HG02840 (cell line): ENCODE results near the gene PKNOX2.

Experiments used
- ATAC-seq: cut with Tn5 transposase; IDR thresholded peaks from one replicate; pipeline ENCODE4 v1.9.1; 2021; ENCODE audit warnings: mild to moderate bottlenecking, moderate library complexity, moderate number of reproducible peaks; ENCODE audit not compliant: unreplicated experiment, low FRiP score

PKNOX2 gene

DNA sequence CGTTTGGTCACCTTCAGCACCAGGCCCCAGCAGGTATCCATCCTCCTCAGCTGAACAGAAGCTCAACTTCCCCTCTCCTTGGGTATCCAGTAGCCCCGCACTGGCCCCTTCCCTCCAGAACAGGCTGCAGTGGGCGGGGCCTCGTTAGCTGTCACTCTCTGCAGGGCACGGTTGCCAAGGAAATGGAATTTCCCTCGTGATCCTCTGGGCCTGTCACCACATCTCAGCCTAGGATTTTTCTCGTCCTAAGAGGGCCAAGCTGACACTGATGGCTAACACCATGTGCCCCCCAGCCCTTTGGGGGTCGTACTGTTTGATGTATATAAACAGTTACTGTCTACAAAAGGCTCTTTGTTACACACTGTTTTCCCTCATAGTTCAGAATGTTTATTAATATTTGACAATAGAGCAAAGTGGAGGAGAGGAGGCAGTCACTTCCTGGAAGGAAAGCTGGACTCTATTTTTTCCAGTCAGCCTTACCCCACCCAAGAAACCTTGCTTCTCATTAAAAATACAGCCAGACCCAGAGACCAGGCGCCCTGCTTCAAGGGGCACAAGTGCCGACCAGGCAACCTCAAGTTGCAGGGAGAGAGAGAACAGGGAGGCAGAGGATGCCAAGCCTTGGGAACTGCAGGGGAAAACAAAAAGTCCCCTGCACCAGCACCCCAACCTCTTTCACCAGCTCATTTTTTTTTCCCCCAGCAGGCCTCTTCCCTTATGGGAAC is 287.0 kb downstream of the PKNOX2 start:
- ATAC-seq = no peak

DNA sequence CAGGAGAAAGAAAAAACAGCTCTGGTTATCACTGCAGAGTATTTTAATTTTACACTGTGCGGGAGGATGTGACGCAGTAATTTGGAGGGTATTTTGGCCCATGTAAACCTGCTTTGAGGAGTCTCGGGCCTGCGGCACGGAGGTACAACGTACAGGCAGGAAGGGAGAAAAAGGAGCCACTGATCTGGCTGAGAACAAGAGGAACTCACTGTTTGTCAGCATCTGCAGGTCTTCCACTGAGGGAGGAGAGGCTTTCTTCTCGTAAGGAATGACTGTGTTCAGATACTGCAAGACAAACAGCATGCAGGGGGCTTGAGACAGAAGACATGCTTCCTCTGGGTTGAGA is 287.5 kb downstream of the PKNOX2 start:
- no peak for ATAC-seq

DNA sequence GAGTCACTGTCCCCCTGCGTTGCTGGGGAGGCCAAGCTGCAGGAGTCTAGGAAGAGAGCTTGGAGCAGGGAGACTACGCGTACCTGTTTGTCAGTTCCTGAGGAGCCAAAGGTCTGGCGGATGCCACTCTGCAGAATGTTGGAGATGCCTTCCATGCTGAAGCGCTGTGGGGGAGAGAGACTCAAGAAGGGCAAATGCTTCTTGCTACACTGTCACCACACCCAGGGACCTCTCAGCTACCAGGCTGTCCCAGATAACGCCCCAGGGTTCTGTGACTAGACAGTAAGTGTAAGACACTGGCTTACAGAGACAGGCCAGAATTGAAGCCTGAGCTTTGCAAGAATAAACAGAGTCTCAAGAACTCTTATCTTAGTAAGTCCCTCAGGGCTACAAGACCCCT is 289.5 kb downstream of the PKNOX2 start:
- no peak for ATAC-seq

DNA sequence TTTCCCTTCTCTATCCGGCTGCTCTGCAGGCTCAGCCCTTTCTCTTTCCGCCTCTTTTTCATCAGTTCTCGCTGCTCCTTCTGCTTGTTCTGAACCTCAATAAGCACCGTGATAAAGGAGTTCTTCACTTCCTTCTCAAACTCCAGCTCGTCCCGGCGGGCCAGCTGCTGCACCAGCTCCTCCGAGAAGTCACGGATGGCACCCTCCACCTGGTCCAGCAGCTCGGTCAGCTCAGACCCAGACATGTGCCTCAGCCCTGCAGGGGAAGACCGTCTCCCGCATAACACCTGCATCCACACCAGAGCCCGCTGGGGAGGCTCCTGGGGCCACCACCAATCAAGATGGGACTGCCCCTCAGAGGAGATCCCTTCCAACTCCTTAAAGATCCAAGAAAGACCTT is 291.3 kb downstream of the PKNOX2 start:
- ATAC-seq = no peak

DNA sequence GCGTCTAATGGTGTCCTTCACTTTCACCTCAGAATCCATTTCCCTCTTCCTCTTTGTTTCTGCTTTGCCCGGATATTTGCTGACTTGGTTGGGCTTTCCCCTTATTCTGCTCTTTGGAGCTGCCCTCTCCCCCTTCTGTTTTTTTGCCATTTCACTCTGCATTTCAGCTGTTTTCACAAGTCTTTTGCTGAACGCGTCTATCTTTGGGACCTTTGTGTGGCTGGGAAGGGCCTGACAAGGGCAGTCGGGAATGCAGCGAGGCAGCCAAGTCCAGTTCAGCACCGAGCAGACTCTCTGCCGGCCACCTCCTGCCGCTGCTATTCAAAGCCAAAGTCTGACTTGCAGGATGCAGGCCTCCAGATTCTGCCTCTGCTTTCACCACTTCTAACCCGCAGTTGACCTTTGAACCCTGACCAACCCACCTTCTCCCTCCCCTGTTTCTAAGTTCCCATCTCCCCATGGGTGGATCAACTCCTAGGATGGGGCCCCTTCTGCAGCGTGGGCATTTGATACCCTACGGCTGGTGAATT is 293.3 kb downstream of the PKNOX2 start:
- ATAC-seq = no peak

DNA sequence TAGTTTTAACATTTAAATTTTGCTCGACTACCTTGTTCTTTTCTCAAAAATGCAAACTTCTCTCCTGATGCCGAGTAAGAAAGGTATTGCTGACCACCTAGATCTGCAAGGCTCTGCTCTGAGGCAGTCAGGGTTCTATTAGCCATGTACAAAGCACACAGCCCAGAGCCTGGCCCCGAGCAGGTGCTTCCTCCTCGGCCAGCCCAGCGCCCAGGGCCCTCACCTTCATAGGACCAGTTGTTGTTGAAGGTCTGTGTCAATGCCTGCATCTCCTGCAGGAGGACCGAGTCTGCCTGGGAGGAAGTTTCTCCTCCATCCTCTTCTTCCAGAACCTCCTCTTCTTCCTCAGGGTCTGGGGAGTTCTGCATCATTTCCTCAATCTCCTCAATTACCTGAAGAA is 295.7 kb downstream of the PKNOX2 start:
- ATAC-seq = no peak

DNA sequence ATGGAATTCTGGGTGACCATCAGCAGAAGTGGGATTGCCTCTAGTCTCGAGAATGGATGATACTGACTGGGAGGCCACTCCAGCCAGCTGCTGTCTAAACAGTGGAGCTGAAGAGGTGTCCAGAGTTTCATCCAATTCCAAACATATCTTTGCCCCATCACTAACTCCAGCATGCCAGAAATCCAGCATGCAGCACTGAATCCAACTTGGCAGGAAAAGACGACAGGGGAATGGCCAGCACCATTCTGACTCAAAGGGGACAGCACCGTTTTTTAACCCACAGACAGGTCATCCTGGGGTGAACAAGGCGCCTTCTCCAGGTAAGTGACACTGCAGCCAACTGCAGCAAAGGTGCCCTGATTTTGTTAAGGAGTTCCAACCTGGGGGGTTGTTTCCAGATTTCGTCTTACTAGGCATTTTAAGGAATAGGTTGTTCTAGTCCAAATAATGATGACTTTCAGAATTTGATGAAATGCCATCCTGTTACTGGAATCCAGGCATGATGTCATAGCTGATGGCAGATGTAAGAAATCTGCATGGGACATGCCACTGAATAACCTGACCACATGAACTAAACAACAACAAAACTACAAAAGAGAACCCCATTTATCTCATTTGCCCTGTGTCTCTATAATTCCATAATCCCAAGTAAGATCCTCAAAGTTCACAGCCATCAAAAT is 299.2 kb downstream of the PKNOX2 start:
- no peak for ATAC-seq

DNA sequence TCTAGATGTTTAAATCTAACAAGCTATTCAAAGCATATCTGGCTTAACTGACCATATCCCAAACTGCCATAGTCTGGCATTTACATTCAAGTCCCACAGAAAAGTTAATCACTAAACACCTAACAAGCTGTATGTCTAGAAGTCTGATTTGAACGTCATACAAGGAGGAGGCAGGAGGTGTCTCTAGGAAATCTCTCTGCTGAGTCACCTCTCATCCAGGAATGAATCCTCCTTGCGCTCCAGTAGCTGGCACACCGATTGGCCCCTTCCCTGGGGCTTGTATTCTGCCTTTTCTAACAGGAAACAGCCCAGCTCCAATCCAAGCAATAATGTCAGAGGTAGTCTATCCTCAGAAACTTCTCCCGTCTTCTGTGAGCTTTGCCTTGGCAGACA is 299.7 kb downstream of the PKNOX2 start:
- ATAC-seq = no peak

DNA sequence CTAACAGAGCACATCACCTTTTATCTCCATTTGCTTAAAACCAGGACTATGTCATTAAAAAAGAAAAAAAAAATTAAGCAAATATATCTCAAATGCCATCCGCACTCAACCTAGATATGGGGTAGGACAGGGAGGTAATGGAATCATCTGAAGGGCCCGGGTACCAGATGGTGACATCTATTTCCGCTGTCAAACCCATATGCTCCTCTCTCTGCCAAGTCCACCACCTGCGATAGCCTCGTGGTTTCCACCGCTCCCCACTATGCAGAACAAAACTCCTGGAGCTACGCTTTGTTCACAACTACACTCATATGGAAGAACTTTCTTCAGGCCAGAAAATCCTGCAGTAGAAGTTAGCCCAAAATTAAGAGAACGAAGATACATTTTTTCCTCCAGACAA is 300.1 kb downstream of the PKNOX2 start:
- ATAC-seq = no peak

DNA sequence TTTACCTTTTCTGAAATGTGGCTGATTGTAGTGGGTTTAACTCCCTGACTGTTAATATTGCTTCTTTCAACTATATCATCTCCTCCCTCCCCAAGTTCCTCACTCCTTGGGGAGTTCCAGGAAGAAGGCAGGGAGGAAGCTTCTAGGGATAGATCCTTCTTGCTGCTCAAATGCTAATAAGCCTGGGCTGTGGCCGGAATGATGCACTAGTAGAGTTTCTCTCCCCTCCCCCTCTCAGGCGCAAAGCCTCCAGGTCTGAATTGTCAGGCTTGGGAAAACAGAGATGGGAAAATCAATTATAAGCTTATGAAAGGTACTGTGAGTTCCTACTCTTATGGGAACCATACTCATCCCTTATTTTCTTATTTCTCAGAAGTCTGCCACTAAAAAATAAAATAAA is 300.7 kb downstream of the PKNOX2 start:
- ATAC-seq = no peak

DNA sequence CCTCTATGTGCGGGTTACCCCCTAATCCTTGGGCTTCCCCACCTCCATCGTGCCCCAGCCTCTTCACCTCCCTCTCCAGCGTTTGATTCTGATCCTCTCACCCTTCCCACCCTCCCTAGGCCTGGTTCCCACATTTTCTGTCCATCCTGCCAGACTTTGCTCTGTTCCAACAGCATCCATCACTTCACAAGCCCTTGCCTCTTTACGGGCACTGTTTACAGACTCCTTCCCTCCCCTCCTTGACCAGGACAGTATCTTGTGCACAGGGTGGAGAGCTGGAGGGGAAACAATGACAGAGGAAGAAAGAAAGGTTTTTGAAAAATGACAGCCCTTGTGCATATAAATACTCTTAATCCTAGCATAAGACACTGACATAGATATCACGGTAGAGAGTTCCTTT is 301.1 kb downstream of the PKNOX2 start:
- ATAC-seq = no peak

DNA sequence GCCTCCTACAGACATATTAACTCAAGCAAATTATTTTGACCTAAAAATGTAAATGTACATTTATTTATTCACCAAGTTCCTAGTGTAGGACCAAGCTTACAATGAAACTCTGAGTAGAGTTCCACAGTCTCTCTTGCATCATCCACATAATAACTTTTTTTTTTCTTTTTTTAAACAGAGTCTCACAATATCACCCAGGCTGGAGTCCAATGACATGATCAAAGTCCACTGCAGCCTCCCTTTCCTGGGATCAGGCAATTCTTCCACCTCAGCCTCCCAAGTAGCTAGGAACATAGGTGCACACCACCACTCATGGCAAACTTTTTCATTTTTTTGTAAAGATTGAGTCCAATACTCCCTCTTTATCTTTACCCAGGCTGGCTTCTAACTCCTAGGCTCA is 303.5 kb downstream of the PKNOX2 start:
- no peak for ATAC-seq

DNA sequence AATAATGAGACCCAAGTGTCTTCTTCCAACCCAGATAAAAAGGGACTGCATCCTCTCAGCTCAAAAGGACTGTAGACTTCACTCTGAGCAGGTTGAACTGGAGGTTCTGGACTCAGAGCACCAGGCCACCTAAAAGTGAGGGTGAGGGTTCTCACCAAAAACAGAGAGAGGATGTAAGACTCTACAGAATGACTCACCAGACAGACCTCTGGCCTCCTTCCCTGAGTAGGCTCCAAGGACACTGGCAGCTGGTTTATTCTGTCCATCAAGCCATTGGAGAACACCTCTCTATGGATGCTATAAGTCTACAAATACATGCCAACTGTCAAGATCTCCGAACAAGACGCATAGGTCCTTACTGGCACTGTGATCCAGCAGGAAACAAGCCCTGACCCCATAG is 304.3 kb downstream of the PKNOX2 start:
- ATAC-seq = no peak

DNA sequence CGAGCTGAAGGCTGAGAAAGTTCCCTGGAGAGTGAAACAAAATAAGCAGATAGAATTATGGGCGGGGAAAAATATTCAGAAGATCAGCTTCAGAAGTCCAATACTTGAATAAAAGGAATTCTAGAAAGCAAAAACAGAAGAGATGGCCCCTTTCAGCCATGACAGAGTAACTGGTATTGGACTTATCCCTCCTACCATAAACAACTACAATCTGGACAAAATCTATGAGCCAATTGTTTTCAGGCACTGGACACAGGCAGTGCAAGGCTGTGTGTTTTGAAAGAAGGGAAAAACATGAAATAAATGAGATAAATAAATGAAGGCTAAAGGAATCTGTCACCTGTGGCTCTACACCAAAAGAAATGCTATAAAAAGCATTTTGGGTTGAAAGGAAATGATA is 305.8 kb downstream of the PKNOX2 start:
- no peak for ATAC-seq

DNA sequence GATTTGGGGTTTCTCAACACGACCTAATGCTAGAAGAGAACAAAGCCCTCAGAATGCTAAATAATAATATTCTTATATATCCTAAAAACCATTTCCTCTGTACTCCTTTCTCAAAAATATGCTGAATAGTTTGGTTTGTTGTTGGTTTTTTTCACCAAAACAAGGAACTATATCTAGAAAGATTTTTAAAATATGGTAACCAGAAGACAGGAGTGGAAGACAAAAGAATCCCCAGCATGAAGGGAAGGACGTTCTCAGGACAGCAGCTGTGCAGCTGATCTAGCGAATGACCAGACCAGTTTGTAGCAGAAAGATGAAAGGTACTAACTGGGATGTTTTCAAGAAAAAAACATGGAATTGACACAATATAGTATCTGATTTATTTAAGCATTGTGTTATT is 312.2 kb downstream of the PKNOX2 start:
- ATAC-seq = no peak

DNA sequence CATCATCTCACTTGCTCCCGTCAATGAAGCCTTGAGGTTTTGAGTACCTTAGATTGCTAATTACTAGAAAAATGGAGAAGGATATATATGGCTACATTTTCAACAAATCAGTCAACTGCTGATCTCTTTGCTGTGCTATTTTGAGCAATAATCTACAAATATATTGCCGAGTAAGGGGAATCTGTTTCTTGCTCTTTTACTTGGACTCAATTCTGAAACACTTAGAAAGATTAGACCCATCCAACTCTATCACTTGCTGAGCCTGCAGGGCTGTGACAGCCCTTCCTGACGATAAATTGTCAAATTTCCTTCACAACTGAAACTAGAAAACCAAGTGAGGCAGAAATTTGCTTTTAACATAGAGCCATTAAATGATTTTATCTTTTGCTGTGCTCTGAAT is 314.6 kb downstream of the PKNOX2 start:
- no peak for ATAC-seq

DNA sequence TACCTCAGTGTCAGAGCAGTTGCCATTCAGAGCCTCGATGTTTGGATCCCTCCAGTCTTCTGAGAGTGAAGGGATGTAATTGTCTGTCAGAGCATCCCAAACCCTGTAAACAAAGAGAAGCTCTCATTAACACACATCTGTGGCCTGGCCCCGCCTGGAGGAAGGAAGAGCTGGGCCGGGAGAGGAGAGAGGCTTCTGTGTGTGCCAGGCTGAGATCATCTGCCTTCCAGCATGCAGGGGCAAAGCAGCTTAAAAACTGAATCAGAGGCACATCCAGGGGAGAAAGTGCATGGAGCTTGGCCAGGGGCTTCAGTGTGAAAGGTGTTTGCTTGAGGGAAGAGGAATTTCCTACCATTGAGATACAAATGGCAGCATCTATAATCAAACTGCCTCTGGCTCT is 317.0 kb downstream of the PKNOX2 start:
- no peak for ATAC-seq
